Measurements from ENCODE around the gene REM1. TPM values are rescaled to one million over a fixed set of nuclear protein-coding genes. Genes with fewer than 3 reads are reported as not detected.

REM1 gene
- total RNA-seq, 4 donors from 2014 or later, result 1.4 to 5.3 (median 2.7) TPM

- no peak for TF ChIP-seq CTCF (IDR thresholded peaks at IDR 0.05; ENCODE audit: low read depth)
Measured at GRCh38 chr20:31476643-31477215, 1.6 kb downstream of the REM1 start.

GRCh38 chr20:31484001-31484400, 8.9 kb downstream of the REM1 start:
- TF ChIP-seq CTCF (IDR thresholded peaks at IDR 0.05; ENCODE audit: low read depth), result no peak

GRCh38 chr20:31485450-31486339, 10.6 kb downstream of the REM1 start:
- TF ChIP-seq CTCF (IDR thresholded peaks at IDR 0.05; ENCODE audit: low read depth), result no peak

- no peak for TF ChIP-seq CTCF (IDR thresholded peaks at IDR 0.05; ENCODE audit: low read depth)
Measured at GRCh38 chr20:31488115-31488514, 13.0 kb downstream of the REM1 start.

- no peak for TF ChIP-seq CTCF (IDR thresholded peaks at IDR 0.05; ENCODE audit: low read depth)
Measured at GRCh38 chr20:31489152-31489551, 14.1 kb downstream of the REM1 start.

- TF ChIP-seq CTCF (IDR thresholded peaks at IDR 0.05; ENCODE audit: low read depth), result no peak
Measured at GRCh38 chr20:31490752-31491151, 15.7 kb downstream of the REM1 start.

- no peak for TF ChIP-seq CTCF (IDR thresholded peaks at IDR 0.05; ENCODE audit: low read depth)
Measured at GRCh38 chr20:31494131-31494530, 19.0 kb downstream of the REM1 start.

Measured in subcutaneous adipose tissue (tissue), 4 donors.